Erythroblast (primary cell): Measurements from ENCODE around the gene ATP4A.

ENCODE experiments used
- GATA1 ChIP-seq: IDR thresholded peaks from 2 replicates; pipeline ENCODE4 v1.6.1; 2011; ENCODE audit warnings: low read depth, mild to moderate bottlenecking, control low read depth, low read length, moderate library complexity
- POLR2A ChIP-seq: IDR thresholded peaks from 2 replicates; pipeline ENCODE4 v1.6.1; 2011; ENCODE audit warnings: mild to moderate bottlenecking, low read length

DNA sequence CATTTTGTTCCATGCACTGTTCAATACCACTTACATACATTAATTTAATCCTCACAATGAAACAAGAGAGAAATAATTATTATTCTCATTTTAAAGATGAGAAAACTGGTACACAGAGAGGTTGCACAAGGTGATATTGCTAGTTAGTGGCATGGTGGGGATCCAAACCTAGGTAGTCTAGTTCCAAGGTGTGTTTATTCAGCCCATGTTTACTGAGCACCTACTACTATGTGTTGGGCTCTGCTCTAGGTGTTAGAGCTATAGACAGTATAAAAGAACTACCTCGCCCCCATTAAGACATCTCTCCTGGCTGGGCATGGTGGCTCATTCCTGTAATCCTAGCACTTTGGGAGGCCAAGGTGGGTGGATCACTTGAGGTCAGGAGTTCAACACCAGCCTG, 19.3 kb upstream of the ATP4A start:
- TF ChIP-seq POLR2A (no peak), GATA1 (no peak)
